ENCODE measurements around the gene AQP9.

Gene AQP9

DNA sequence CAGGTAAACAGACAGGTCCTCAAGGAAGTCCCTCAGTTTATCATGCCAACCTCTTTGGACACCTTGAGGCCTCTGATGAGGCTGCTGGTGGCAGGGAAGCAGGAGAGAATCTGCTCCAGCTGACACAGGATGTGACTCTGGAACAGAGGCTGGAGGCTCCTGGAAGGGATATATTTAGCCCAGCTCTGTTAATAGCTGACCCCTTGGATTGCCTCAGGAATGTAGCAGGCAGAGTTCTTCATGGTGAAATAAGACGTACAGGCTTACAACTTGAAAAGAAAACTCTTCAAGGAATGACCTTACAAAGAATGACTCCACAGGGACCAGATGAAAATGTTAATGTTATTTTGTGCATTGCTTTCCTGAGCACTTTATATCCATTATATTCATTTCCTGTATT, 90.5 kb downstream of the AQP9 start:
- no peak for DNase-seq

GRCh38 chr15:58229297-58229768, 91.2 kb downstream of the AQP9 start:
- DNase-seq: no peak

DNA sequence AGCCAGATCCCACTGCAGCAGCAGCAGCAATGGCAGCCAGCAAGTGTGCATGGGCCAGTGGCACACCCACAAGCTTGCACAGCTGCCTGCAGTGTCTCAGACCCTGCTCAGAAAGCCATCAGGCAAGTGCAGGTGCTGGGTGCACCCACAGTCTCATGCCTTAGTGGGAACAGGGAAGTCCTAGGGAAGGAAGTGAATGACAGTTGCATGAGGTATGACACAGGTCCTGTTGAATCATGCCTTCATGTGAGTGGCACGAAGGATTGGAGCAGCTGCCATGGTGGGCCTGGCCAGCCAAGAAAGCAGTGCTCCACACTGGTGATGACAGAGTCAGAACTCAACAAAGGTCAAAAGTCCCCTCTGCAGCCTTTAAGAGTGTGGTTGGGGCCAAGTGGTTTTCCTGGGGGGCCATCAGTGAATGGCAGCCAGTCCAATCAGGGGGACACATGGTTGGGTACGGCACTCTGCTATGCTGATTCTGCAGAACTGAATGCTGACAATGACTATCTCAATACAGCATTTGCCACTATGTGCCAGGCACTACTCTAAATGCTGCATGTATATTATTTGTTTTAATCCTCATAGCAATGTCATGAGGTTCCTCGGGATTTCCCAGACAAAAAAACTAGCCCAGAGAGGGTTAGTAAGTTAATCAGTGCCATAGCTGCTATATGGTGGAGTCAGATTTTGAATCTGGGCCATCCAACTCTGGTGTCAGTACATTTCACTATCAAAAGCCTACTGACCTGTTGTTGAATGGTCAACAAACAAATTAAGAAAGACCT, 94.3 kb downstream of the AQP9 start:
- no peak for DNase-seq

DNA sequence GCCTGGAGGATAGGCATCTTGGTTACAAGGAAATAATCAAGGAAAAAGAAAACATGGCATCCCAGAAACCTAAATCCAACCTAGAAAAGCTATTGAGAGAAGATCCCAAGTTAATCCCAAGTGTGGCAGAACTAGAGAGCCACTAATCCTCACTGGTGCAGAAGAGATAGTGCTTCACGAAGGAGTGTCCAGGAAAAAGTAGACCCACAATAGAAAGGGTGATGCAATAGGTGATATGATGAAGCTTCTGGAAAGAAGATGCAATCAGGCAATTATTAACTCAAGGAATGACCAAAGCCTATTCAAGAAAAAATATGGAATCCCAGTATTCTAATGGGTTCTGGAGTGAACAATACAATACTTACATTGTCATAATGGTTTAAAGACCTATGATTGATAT, 95.2 kb downstream of the AQP9 start:
- DNase-seq: no peak

All from activated T-cell treated with anti-CD3 and anti-CD28 coated beads, Interleukin-2, amount 50 U/mL, for 1 hour (primary cell).